CD4-positive, alpha-beta T cell (primary cell): ENCODE results near the gene SRA1. TPM values are rescaled to one million over a fixed set of nuclear protein-coding genes. Genes with fewer than 3 reads are reported as not detected.
A peak's percentile ranks its signal among the peaks of the same experiment; 100 is the strongest.

Source experiments
- ATAC-seq: fragments of 200-7000 bp; cut with Tn5 transposase; one replicate; pipeline ENCODE4 v1.10.0; 2022; ENCODE audit warnings: mild to moderate bottlenecking; ENCODE audit not compliant: poor library complexity
- CTCF ChIA-PET: fragments of 350-600 bp; sonication (Branson Sonifier 250); formaldehyde crosslinking; loops from one replicate; lab custom pipeline; 2021; ENCODE audit warnings: antibody characterized with exemption, inconsistent platforms; lab: Charles Lee
- POLR2A ChIA-PET: fragments of 350-600 bp; sonication (Branson Sonifier 250); formaldehyde crosslinking; loops from one replicate; lab custom pipeline; 2021; ENCODE audit warnings: antibody characterized with exemption, inconsistent platforms; lab: Charles Lee
- DNase-seq, 14 experiments: peaks; one replicate each; pipeline ENCODE4 v3.0.0-alpha.2; 2013 to 2020; ENCODE audit warnings: mixed read lengths in 2 of 14
- H3K27ac ChIP-seq, 2 donors: one replicate each; pipeline versions ENCODE4 v1.5.1 to v1.7.0; 2013; ENCODE audit warnings: low read length in 2 of 2, low read depth in 1 of 2, mild to moderate bottlenecking in 1 of 2
- H3K27me3 ChIP-seq, 2 experiments: 1 replicate in 1 of 2; 2 replicates in 1 of 2; pipeline versions ENCODE4 v1.6.1 to v1.7.0; 2013; ENCODE audit warnings: low read length in 2 of 2, control low read depth in 1 of 2, mild to moderate bottlenecking in 1 of 2, moderate library complexity in 1 of 2; ENCODE audit not compliant: insufficient read depth in 2 of 2, control insufficient read depth in 1 of 2
- H3K36me3 ChIP-seq: one replicate; pipeline ENCODE4 v1.6.1; 2013; ENCODE audit warnings: low read length, control low read depth; ENCODE audit not compliant: insufficient read depth
- H3K4me1 ChIP-seq: one replicate; pipeline ENCODE4 v1.6.1; 2013; ENCODE audit warnings: low read length, control low read depth; ENCODE audit not compliant: insufficient read depth
- H3K4me3 ChIP-seq: one replicate; pipeline ENCODE4 v1.5.1; 2013; ENCODE audit warnings: mild to moderate bottlenecking, low read length, moderate library complexity
- H3K9me3 ChIP-seq, 2 experiments: 1 replicate in 1 of 2; 2 replicates in 1 of 2; pipeline versions ENCODE4 v1.6.1 to v1.7.0; 2013; ENCODE audit warnings: low read length in 2 of 2, mild to moderate bottlenecking in 2 of 2, control low read depth in 1 of 2, moderate library complexity in 1 of 2; ENCODE audit not compliant: control insufficient read depth in 1 of 2, insufficient read depth in 1 of 2
- H3K27ac Mint-ChIP-seq: one replicate; pipeline ENCODE4 v1.8.0; 2020; ENCODE audit warnings: mixed read lengths
- H3K27me3 Mint-ChIP-seq: one replicate; pipeline ENCODE4 v1.8.0; 2021; ENCODE audit warnings: mixed read lengths
- H3K36me3 Mint-ChIP-seq: one replicate; pipeline ENCODE4 v1.8.0; 2021; ENCODE audit warnings: low read depth, mixed read lengths
- H3K4me1 Mint-ChIP-seq: one replicate; pipeline ENCODE4 v1.8.0; 2021; ENCODE audit warnings: low read depth, mixed read lengths
- H3K4me3 Mint-ChIP-seq: one replicate; pipeline ENCODE4 v1.8.0; 2020; ENCODE audit warnings: mild to moderate bottlenecking, mixed read lengths
- H3K9me3 Mint-ChIP-seq: one replicate; pipeline ENCODE4 v1.8.0; 2020; ENCODE audit warnings: mixed read lengths
- CTCF ChIP-seq: fragments of 200-600 bp; IDR thresholded peaks from one replicate; pipeline ENCODE4 v1.8.0; 2022; ENCODE audit warnings: antibody characterized with exemption, mild to moderate bottlenecking
- intact Hi-C, 2 experiments: fragments of 100-400 bp; cut with DNase I in 1 of 2; cut with micrococcal nuclease in 1 of 2; formaldehyde crosslinking; loops; one replicate each; pipeline versions ENCODE4 v1.15.1 to v1.9.0; 2023 to 2025; cut with DNase I, micrococcal nuclease
- total RNA-seq, 174 experiments: library from RNA in 2 of 174; stranded (reverse) in 2 of 174; gene quantifications; one replicate each; pipeline ENCODE4 v1.2.3 and lab custom pipeline; 2021 to 2026

The SRA1 gene
- total RNA-seq, 2 experiments from 2014 or later: 30.9 to 31.6 TPM

- H3K27ac Mint-ChIP-seq: peak overlapping the region; percentile 18
- H3K27ac ChIP-seq: no peak overlapping the region
- TF ChIP-seq CTCF: no peak
- ChIA-PET CTCF (no interaction called here), POLR2A (no interaction called here)
- peaks cover 49% of the 10 kb centered on the region for H3K36me3 ChIP-seq
- ATAC-seq (no peak), DNase-seq (no peak)
- no peaks in the 10 kb centered on the region for H3K9me3 Mint-ChIP-seq
- H3K4me1 Mint-ChIP-seq: no peaks in the 10 kb centered on the region
- H3K4me3 Mint-ChIP-seq: no peak overlapping the region
- no peaks in the 10 kb centered on the region for H3K27me3 Mint-ChIP-seq
- H3K4me3 ChIP-seq: no peak overlapping the region
- peaks cover 53% of the 10 kb centered on the region for H3K36me3 Mint-ChIP-seq
- no peaks in the 10 kb centered on the region for H3K9me3 ChIP-seq
- no peaks in the 10 kb centered on the region for H3K27me3 ChIP-seq
- H3K4me1 ChIP-seq: no peaks in the 10 kb centered on the region
- intact Hi-C loops: no loop called here
Observed at GRCh38 chr5:140524003-140524402, 33.3 kb downstream of the SRA1 start.

- no peak overlapping the region for H3K27ac ChIP-seq
- TF ChIP-seq CTCF: no peak
- no peaks in the 10 kb centered on the region for H3K27me3 ChIP-seq
- Mint-ChIP-seq H3K4me3 (no peak overlapping the region), H3K9me3 (no peaks in the 10 kb centered on the region), H3K4me1 (no peaks in the 10 kb centered on the region), H3K27ac (no peak overlapping the region), H3K27me3 (no peaks in the 10 kb centered on the region), H3K36me3 (peaks cover 75% of the 10 kb centered on the region)
- no peaks in the 10 kb centered on the region for H3K4me1 ChIP-seq
- H3K36me3 ChIP-seq: peaks cover 67% of the 10 kb centered on the region
- no peaks in the 10 kb centered on the region for H3K9me3 ChIP-seq
- ChIA-PET CTCF (no interaction called here), POLR2A (no interaction called here)
- H3K4me3 ChIP-seq: no peak overlapping the region
- intact Hi-C loops: no loop called here
- ATAC-seq (no peak), DNase-seq (no peak)
Observed at GRCh38 chr5:140513124-140513523, 44.1 kb downstream of the SRA1 start.

- CTCF ChIA-PET: no interaction called here
- TF ChIP-seq CTCF: no peak
- peaks cover 93% of the 10 kb centered on the region for H3K36me3 ChIP-seq
Observed at GRCh38 chr5:140509898-140510297, 47.4 kb downstream of the SRA1 start.

More at GRCh38 chr5:140509898-140510297, 47.4 kb downstream of the SRA1 start:
- intact Hi-C loops: no loop called here
- H3K4me3 Mint-ChIP-seq: no peak overlapping the region
- DNase-seq (no peak), ATAC-seq (no peak)
- Histone ChIP-seq H3K27ac (no peak overlapping the region), H3K4me1 (no peaks in the 10 kb centered on the region), H3K27me3 (no peaks in the 10 kb centered on the region), H3K9me3 (no peaks in the 10 kb centered on the region), H3K4me3 (no peak overlapping the region)
- H3K9me3 Mint-ChIP-seq: no peaks in the 10 kb centered on the region
- peaks cover 88% of the 10 kb centered on the region for H3K36me3 Mint-ChIP-seq
- H3K27me3 Mint-ChIP-seq: no peaks in the 10 kb centered on the region
- H3K4me1 Mint-ChIP-seq: no peaks in the 10 kb centered on the region
- POLR2A ChIA-PET: no interaction called here
- no peak overlapping the region for H3K27ac Mint-ChIP-seq
